HepG2 (cell line): Measurements from ENCODE around the gene TCF25. TPM values are rescaled to one million over a fixed set of nuclear protein-coding genes. Genes with fewer than 3 reads are reported as not detected.

ENCODE experiments used
- ZMYM3 ChIP-seq: sonication (generic); formaldehyde crosslinking; IDR thresholded peaks from 2 replicates; pipeline ENCODE4 v1.5.1; 2020; ENCODE audit warnings: mild to moderate bottlenecking, missing genetic modification reagents
- ZNF230 ChIP-seq: sonication (generic); formaldehyde crosslinking; IDR thresholded peaks from 2 replicates; pipeline ENCODE4 v1.4.0; 2020; ENCODE audit warnings: mild to moderate bottlenecking, missing genetic modification reagents
- ZNF274 ChIP-seq: sonication (generic); formaldehyde crosslinking; IDR thresholded peaks from 2 replicates; pipeline ENCODE4 v1.5.1; 2020; ENCODE audit warnings: mild to moderate bottlenecking, missing genetic modification reagents
- ZNF335 ChIP-seq: sonication (generic); formaldehyde crosslinking; IDR thresholded peaks from 2 replicates; pipeline ENCODE4 v1.4.0; 2020; ENCODE audit warnings: missing genetic modification reagents
- polyA plus RNA-seq, 8 experiments: library from polyadenylated mRNA; depleted of rRNA in 3 of 8; stranded (reverse) in 7 of 8; unstranded in 1 of 8; fragments of >200 nt; fragmentation: Illumina TruSeq in 4 of 8; extraction: Trizol in 4 of 8; gene quantifications; 2 replicates each; pipeline versions ENCODE4 v1.2.1 to v1.2.3, GENCODE V29; 2011 to 2016; ENCODE audit warnings: low read depth in 4 of 8, missing spikeins in 1 of 8, mixed read lengths in 1 of 8; ENCODE audit not compliant: insufficient read depth in 1 of 8
- total RNA-seq, 5 experiments: library from RNA; depleted of rRNA; stranded (reverse); fragments of >200 nt; fragmentation: Illumina TruSeq; extraction: Trizol; gene quantifications; 2 replicates each; pipeline ENCODE4 v1.2.3, GENCODE V29; 2016; ENCODE audit warnings: low read depth in 1 of 5
- TF ChIP-seq, protein P1 (sequence below): sonication (generic); formaldehyde crosslinking; IDR thresholded peaks from 2 replicates; pipeline ENCODE4 v1.4.0; 2020; ENCODE audit warnings: mild to moderate bottlenecking, missing genetic modification reagents, borderline replicate concordance
- TF ChIP-seq, protein P2 (sequence below): sonication (generic); formaldehyde crosslinking; IDR thresholded peaks from 2 replicates; pipeline ENCODE4 v1.5.1; 2020; ENCODE audit warnings: mild to moderate bottlenecking, missing genetic modification reagents, moderate library complexity
- TF ChIP-seq, protein P3 (sequence below): sonication (generic); formaldehyde crosslinking; IDR thresholded peaks from 2 replicates; pipeline ENCODE4 v1.5.1; 2020; ENCODE audit warnings: mild to moderate bottlenecking, missing genetic modification reagents, moderate library complexity
- TF ChIP-seq, protein P4 (sequence below): sonication (generic); formaldehyde crosslinking; IDR thresholded peaks from 2 replicates; pipeline ENCODE4 v1.4.0; 2020; ENCODE audit warnings: missing genetic modification reagents
- TF ChIP-seq, protein P5 (sequence below): sonication (generic); formaldehyde crosslinking; IDR thresholded peaks from 2 replicates; pipeline ENCODE4 v1.4.0; 2020; ENCODE audit warnings: low read depth, mild to moderate bottlenecking, missing genetic modification reagents

TCF25 gene
- total and polyA plus RNA-seq, 2 of the 13 experiments (the other 11 are each of a cell fraction or from before 2014, with no cell fraction given) = 138 to 206 TPM

DNA sequence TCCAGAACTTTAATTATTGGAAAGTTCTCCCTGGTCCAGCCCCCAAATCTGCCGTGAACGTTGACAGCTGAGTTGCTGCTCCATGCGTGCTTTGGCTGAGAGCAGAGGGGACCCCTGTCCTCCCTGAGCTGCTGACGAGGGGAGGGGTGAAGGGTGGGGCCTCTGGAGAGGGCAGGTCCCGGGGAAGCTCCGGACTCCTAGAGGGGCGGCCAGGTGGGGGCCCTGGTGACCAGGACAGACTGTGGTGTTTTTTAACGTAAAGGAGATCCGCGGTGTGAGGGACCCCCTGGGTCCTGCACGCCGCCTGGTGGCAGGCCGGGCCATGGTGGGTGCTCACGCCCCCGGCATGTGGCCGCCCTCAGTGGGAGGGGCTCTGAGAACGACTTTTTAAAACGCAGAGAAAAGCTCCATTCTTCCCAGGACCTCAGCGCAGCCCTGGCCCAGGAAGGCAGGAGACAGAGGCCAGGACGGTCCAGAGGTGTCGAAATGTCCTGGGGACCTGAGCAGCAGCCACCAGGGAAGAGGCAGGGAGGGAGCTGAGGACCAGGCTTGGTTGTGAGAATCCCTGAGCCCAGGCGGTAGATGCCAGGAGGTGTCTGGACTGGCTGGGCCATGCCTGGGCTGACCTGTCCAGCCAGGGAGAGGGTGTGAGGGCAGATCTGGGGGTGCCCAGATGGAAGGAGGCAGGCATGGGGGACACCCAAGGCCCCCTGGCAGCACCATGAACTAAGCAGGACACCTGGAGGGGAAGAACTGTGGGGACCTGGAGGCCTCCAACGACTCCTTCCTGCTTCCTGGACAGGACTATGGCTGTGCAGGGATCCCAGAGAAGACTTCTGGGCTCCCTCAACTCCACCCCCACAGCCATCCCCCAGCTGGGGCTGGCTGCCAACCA lies 45.3 kb downstream of the TCF25 start, which contains the start of gene MC1R (continued):
- TF ChIP-seq, protein P1, sequence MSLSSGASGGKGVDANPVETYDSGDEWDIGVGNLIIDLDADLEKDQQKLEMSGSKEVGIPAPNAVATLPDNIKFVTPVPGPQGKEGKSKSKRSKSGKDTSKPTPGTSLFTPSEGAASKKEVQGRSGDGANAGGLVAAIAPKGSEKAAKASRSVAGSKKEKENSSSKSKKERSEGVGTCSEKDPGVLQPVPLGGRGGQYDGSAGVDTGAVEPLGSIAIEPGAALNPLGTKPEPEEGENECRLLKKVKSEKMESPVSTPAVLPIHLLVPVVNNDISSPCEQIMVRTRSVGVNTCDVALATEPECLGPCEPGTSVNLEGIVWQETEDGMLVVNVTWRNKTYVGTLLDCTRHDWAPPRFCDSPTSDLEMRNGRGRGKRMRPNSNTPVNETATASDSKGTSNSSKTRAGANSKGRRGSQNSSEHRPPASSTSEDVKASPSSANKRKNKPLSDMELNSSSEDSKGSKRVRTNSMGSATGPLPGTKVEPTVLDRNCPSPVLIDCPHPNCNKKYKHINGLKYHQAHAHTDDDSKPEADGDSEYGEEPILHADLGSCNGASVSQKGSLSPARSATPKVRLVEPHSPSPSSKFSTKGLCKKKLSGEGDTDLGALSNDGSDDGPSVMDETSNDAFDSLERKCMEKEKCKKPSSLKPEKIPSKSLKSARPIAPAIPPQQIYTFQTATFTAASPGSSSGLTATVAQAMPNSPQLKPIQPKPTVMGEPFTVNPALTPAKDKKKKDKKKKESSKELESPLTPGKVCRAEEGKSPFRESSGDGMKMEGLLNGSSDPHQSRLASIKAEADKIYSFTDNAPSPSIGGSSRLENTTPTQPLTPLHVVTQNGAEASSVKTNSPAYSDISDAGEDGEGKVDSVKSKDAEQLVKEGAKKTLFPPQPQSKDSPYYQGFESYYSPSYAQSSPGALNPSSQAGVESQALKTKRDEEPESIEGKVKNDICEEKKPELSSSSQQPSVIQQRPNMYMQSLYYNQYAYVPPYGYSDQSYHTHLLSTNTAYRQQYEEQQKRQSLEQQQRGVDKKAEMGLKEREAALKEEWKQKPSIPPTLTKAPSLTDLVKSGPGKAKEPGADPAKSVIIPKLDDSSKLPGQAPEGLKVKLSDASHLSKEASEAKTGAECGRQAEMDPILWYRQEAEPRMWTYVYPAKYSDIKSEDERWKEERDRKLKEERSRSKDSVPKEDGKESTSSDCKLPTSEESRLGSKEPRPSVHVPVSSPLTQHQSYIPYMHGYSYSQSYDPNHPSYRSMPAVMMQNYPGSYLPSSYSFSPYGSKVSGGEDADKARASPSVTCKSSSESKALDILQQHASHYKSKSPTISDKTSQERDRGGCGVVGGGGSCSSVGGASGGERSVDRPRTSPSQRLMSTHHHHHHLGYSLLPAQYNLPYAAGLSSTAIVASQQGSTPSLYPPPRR (CRISPR knock-in tag) = 0 out of 2 replicates have a peak, but pooled peaks have one; percentile 50
- TF ChIP-seq, protein P2, sequence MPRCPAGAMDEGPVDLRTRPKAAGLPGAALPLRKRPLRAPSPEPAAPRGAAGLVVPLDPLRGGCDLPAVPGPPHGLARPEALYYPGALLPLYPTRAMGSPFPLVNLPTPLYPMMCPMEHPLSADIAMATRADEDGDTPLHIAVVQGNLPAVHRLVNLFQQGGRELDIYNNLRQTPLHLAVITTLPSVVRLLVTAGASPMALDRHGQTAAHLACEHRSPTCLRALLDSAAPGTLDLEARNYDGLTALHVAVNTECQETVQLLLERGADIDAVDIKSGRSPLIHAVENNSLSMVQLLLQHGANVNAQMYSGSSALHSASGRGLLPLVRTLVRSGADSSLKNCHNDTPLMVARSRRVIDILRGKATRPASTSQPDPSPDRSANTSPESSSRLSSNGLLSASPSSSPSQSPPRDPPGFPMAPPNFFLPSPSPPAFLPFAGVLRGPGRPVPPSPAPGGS (CRISPR knock-in tag) = no peak
- TF ChIP-seq, protein P3, sequence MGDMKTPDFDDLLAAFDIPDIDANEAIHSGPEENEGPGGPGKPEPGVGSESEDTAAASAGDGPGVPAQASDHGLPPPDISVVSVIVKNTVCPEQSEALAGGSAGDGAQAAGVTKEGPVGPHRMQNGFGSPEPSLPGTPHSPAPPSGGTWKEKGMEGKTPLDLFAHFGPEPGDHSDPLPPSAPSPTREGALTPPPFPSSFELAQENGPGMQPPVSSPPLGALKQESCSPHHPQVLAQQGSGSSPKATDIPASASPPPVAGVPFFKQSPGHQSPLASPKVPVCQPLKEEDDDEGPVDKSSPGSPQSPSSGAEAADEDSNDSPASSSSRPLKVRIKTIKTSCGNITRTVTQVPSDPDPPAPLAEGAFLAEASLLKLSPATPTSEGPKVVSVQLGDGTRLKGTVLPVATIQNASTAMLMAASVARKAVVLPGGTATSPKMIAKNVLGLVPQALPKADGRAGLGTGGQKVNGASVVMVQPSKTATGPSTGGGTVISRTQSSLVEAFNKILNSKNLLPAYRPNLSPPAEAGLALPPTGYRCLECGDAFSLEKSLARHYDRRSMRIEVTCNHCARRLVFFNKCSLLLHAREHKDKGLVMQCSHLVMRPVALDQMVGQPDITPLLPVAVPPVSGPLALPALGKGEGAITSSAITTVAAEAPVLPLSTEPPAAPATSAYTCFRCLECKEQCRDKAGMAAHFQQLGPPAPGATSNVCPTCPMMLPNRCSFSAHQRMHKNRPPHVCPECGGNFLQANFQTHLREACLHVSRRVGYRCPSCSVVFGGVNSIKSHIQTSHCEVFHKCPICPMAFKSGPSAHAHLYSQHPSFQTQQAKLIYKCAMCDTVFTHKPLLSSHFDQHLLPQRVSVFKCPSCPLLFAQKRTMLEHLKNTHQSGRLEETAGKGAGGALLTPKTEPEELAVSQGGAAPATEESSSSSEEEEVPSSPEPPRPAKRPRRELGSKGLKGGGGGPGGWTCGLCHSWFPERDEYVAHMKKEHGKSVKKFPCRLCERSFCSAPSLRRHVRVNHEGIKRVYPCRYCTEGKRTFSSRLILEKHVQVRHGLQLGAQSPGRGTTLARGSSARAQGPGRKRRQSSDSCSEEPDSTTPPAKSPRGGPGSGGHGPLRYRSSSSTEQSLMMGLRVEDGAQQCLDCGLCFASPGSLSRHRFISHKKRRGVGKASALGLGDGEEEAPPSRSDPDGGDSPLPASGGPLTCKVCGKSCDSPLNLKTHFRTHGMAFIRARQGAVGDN = peak; percentile 87
- no peak for TF ChIP-seq ZNF335 (CRISPR knock-in tag)
- TF ChIP-seq, protein P4, sequence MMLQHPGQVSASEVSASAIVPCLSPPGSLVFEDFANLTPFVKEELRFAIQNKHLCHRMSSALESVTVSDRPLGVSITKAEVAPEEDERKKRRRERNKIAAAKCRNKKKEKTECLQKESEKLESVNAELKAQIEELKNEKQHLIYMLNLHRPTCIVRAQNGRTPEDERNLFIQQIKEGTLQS (CRISPR knock-in tag) = no peak
- no peak for TF ChIP-seq ZNF230 (CRISPR knock-in tag)
- 0 out of 2 replicates have a peak, but pooled peaks have one; percentile 44 for TF ChIP-seq ZMYM3 (CRISPR knock-in tag)
- no peak for TF ChIP-seq ZNF274 (CRISPR knock-in tag)
- TF ChIP-seq, protein P5, sequence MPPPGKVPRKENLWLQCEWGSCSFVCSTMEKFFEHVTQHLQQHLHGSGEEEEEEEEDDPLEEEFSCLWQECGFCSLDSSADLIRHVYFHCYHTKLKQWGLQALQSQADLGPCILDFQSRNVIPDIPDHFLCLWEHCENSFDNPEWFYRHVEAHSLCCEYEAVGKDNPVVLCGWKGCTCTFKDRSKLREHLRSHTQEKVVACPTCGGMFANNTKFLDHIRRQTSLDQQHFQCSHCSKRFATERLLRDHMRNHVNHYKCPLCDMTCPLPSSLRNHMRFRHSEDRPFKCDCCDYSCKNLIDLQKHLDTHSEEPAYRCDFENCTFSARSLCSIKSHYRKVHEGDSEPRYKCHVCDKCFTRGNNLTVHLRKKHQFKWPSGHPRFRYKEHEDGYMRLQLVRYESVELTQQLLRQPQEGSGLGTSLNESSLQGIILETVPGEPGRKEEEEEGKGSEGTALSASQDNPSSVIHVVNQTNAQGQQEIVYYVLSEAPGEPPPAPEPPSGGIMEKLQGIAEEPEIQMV (CRISPR knock-in tag) = no peak; the same call in none of the 2 replicates
